Mucosa of descending colon (tissue), 3 donors: ENCODE data around the gene ACKR2. TPM values are rescaled to one million over a fixed set of nuclear protein-coding genes. Genes with fewer than 3 reads are reported as not detected.

ENCODE experiments used
- ATAC-seq: fragments of 200-7000 bp; cut with Tn5 transposase; one replicate; pipeline ENCODE4 v1.9.1; 2020; ENCODE audit warnings: mild to moderate bottlenecking, moderate library complexity
- DNase-seq, 3 donors: peaks; one replicate each; pipeline ENCODE4 v3.0.0-alpha.2; 2020
- H3K36me3 ChIP-seq: fragments of 200-600 bp; one replicate; pipeline ENCODE4 v1.8.0; 2021; ENCODE audit warnings: low read depth, mild to moderate bottlenecking
- H3K4me1 ChIP-seq: fragments of 200-600 bp; one replicate; pipeline ENCODE4 v1.8.0; 2021; ENCODE audit warnings: low read depth, mild to moderate bottlenecking
- H3K4me3 ChIP-seq: fragments of 200-600 bp; one replicate; pipeline ENCODE4 v1.8.0; 2021; ENCODE audit warnings: mild to moderate bottlenecking
- H3K9me3 ChIP-seq: fragments of 200-600 bp; one replicate; pipeline ENCODE4 v1.8.0; 2021; ENCODE audit warnings: mild to moderate bottlenecking
- CTCF ChIP-seq: fragments of 200-600 bp; IDR thresholded peaks from one replicate; pipeline ENCODE4 v1.8.0; 2022; ENCODE audit warnings: antibody characterized with exemption, mild to moderate bottlenecking
- intact Hi-C, 2 donors: fragments of 100-400 bp; cut with DNase I in 1 of 2; cut with micrococcal nuclease in 1 of 2; formaldehyde crosslinking; loops; one replicate each; pipeline versions ENCODE4 v1.11.0 to v1.11.1; 2022; cut with DNase I, micrococcal nuclease
- total RNA-seq, 3 donors: library from RNA; stranded (reverse); fragmentation: NEBNext Ultra II Directional in 2 of 3; extraction: Animal tissue kit (Norgen Biotek cat#: 25700) in 2 of 3; gene quantifications; one replicate each; pipeline versions ENCODE4 v1.2.1 to v1.2.4, GENCODE V29; 2021 to 2023
- donor health status: DM: no; HTN: no; CAD: no; lungs with moderate emphysema.
- donor health status: DM: no; HTN: no; CAD: no.
- donor health status: DM: no; HTN: yes; CAD: no.

ACKR2 gene
- total RNA-seq, 3 donors from 2014 or later = 4.7 to 13.1 (median 10.4) TPM

DNA sequence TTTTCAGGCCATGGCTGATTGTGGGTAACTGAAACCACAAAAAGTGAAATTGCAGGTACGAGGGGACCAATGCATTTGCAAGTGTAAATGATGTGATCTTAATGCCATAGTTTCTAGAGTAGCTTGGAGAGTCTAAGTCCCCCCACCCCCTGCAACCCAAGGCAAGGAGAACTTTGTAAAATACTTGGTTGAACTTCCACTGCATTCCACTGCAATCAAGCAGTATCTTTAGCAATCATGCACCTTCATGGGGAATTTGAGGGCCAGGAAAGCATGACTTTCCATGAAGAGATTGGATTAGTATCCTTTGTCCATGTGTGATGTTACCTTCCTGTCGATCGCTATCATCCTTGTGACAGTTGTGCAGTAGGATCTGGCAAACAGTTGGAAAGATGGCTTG is 77.8 kb downstream of the ACKR2 start:
- Histone ChIP-seq H3K9me3 (no peaks in the 10 kb centered on the region), H3K4me1 (no peaks in the 10 kb centered on the region), H3K4me3 (no peak overlapping the region), H3K36me3 (no peaks in the 10 kb centered on the region)
- intact Hi-C loops = no loop called here
- TF ChIP-seq CTCF = no peak
- ATAC-seq (no peak), DNase-seq (no peak)

GRCh38 chr3:42891042-42891441 is 81.8 kb downstream of the ACKR2 start:
- Histone ChIP-seq H3K4me3 (no peak overlapping the region), H3K36me3 (no peaks in the 10 kb centered on the region), H3K4me1 (no peaks in the 10 kb centered on the region), H3K9me3 (no peaks in the 10 kb centered on the region)
- no peak for TF ChIP-seq CTCF
- DNase-seq (no peak), ATAC-seq (no peak)
- intact Hi-C loops = no loop called here

GRCh38 chr3:42892169-42892568 is 82.9 kb downstream of the ACKR2 start:
- H3K4me3 ChIP-seq = no peak overlapping the region
- DNase-seq (no peak), ATAC-seq (no peak)
- H3K4me1 ChIP-seq = no peaks in the 10 kb centered on the region
- TF ChIP-seq CTCF = no peak
- no peaks in the 10 kb centered on the region for H3K9me3 ChIP-seq
- H3K36me3 ChIP-seq = no peaks in the 10 kb centered on the region
- intact Hi-C loops = no loop called here

- no peaks in the 10 kb centered on the region for H3K36me3 ChIP-seq
- no peak overlapping the region for H3K4me3 ChIP-seq
- H3K4me1 ChIP-seq = no peaks in the 10 kb centered on the region
- no peak for DNase-seq
- no peak for ATAC-seq
- no peak for TF ChIP-seq CTCF
- intact Hi-C loops = no loop called here
- H3K9me3 ChIP-seq = no peaks in the 10 kb centered on the region
These were observed 83.6 kb downstream of the ACKR2 start for GRCh38 chr3:42892807-42893206.

- H3K9me3 ChIP-seq = no peaks in the 10 kb centered on the region
- peak; percentile 65 for ATAC-seq
- no peak overlapping the region for H3K4me3 ChIP-seq
- DNase-seq = peak in 1 of 3 donors; percentile 19
- H3K4me1 ChIP-seq = no peaks in the 10 kb centered on the region
- H3K36me3 ChIP-seq = no peaks in the 10 kb centered on the region
- intact Hi-C loops = no loop called here
- no peak for TF ChIP-seq CTCF
These were observed 85.7 kb downstream of the ACKR2 start for GRCh38 chr3:42894698-42895579.
